ENCODE results near the gene DLGAP4. TPM values are rescaled to one million over a fixed set of nuclear protein-coding genes. Genes with fewer than 3 reads are reported as not detected.

Gene DLGAP4
- total RNA-seq, 2 donors from 2014 or later: 45.8 to 64.3 TPM

- intact Hi-C loops (cut with DNase I): no loop called here
- ATAC-seq: peak; percentile 15 to 60
- DNase-seq: no peak
Measured at GRCh38 chr20:36527331-36528125, 221.4 kb downstream of the DLGAP4 start.

GRCh38 chr20:36528176-36528874 lies 222.2 kb downstream of the DLGAP4 start:
- intact Hi-C loops (cut with DNase I): no loop called here
- DNase-seq (no peak), ATAC-seq (no peak)

- peak in 1 of 2 donors; percentile 7 for ATAC-seq
- intact Hi-C loops (cut with DNase I): no loop called here
- DNase-seq: no peak
Measured at GRCh38 chr20:36528875-36529417, 222.8 kb downstream of the DLGAP4 start.

- intact Hi-C loops (cut with DNase I): no loop called here
- DNase-seq: no peak
- ATAC-seq: no peak
Measured at GRCh38 chr20:36532388-36532787, 226.2 kb downstream of the DLGAP4 start.

GRCh38 chr20:36532822-36533221 lies 226.7 kb downstream of the DLGAP4 start:
- intact Hi-C loops (cut with DNase I): no loop called here
- no peak for ATAC-seq
- no peak for DNase-seq

- DNase-seq (no peak), ATAC-seq (no peak)
- intact Hi-C loops (cut with DNase I): no loop called here
Measured at GRCh38 chr20:36538026-36538722, 232.0 kb downstream of the DLGAP4 start.

- intact Hi-C loops (cut with DNase I): loop anchor here in 1 of 2 donors (5.0 kb wide), 2 partner anchors 58 to 73 kb away; no protein-coding TSS in a partner anchor
- peak; percentile 0 to 3 for ATAC-seq
- DNase-seq: no peak
Measured at GRCh38 chr20:36540551-36541211, 234.5 kb downstream of the DLGAP4 start.

GRCh38 chr20:36541227-36541767 lies 235.2 kb downstream of the DLGAP4 start, which contains the start of gene MYL9:
Gene MYL9 (plus strand): TSS chr20:36541519. CDS start chr20:36544885, 3,366 bp downstream.
- intact Hi-C loops (cut with DNase I): loop anchor here in 1 of 2 donors (5.0 kb wide), 2 partner anchors 59 to 74 kb away; no protein-coding TSS in a partner anchor
- ATAC-seq: peak; percentile 86 to 87
- peak; percentile 96 for DNase-seq

- ATAC-seq (peak; percentile 48 to 62), DNase-seq (peak; percentile 63)
- intact Hi-C loops (cut with DNase I): loop anchor here in 1 of 2 donors (5.0 kb wide), 2 partner anchors 60 to 75 kb away; no protein-coding TSS in a partner anchor
Measured at GRCh38 chr20:36541768-36542488, 235.8 kb downstream of the DLGAP4 start.

- intact Hi-C loops (cut with DNase I): loop anchor here in 1 of 2 donors (5.0 kb wide), 2 partner anchors 60 to 75 kb away; no protein-coding TSS in a partner anchor
- no peak for ATAC-seq
- DNase-seq: no peak
Measured at GRCh38 chr20:36542516-36543183, 236.5 kb downstream of the DLGAP4 start.

- DNase-seq: peak; percentile 87
- ATAC-seq: peak; percentile 27 to 30
- intact Hi-C loops (cut with DNase I): loop anchor here in 1 of 2 donors (5.0 kb wide), 2 partner anchors 61 to 76 kb away; no protein-coding TSS in a partner anchor
Measured at GRCh38 chr20:36543184-36544133, 237.3 kb downstream of the DLGAP4 start.

GRCh38 chr20:36544134-36545018 lies 238.2 kb downstream of the DLGAP4 start:
- DNase-seq (peak; percentile 78), ATAC-seq (peak; percentile 3 to 27)
- intact Hi-C loops (cut with DNase I): loop anchor here in 1 of 2 donors (5.0 kb wide), 2 partner anchors 62 to 77 kb away; no protein-coding TSS in a partner anchor

- intact Hi-C loops (cut with DNase I): no loop called here
- DNase-seq (no peak), ATAC-seq (no peak)
Measured at GRCh38 chr20:36546111-36546736, 240.1 kb downstream of the DLGAP4 start.

GRCh38 chr20:36547186-36548005 lies 241.3 kb downstream of the DLGAP4 start:
- no peak for ATAC-seq
- DNase-seq: no peak
- intact Hi-C loops (cut with DNase I): no loop called here
